IgD-negative memory B cell (primary cell): Measurements from ENCODE around the gene CCDC172. TPM values are rescaled to one million over a fixed set of nuclear protein-coding genes. Genes with fewer than 3 reads are reported as not detected.

Experiments used
- polyA plus RNA-seq: library from polyadenylated mRNA; unstranded; fragments of 300-500 nt; fragmentation: Illumina TruSeq; gene quantifications from one replicate; pipeline ENCODE4 v1.2.3, GENCODE V29; 2021

The CCDC172 gene
- polyA plus RNA-seq, 1 donor from 2014 or later: not detected

Other genes starting within 250 kb of the CCDC172 start
- gene GFRA1, start 51.2 kb upstream of the CCDC172 start, polyA plus RNA-seq: not detected
- not detected for gene PNLIPRP3, start 103.4 kb downstream of the CCDC172 start, polyA plus RNA-seq
- not detected for gene PNLIP, start 221.5 kb downstream of the CCDC172 start, polyA plus RNA-seq